HG03097 (cell line): ENCODE measurements around the gene STEAP3.

Source experiments
- ATAC-seq: cut with Tn5 transposase; IDR thresholded peaks from one replicate; pipeline ENCODE4 v1.9.1; 2021; ENCODE audit not compliant: unreplicated experiment, low FRiP score

The STEAP3 gene, protein sequence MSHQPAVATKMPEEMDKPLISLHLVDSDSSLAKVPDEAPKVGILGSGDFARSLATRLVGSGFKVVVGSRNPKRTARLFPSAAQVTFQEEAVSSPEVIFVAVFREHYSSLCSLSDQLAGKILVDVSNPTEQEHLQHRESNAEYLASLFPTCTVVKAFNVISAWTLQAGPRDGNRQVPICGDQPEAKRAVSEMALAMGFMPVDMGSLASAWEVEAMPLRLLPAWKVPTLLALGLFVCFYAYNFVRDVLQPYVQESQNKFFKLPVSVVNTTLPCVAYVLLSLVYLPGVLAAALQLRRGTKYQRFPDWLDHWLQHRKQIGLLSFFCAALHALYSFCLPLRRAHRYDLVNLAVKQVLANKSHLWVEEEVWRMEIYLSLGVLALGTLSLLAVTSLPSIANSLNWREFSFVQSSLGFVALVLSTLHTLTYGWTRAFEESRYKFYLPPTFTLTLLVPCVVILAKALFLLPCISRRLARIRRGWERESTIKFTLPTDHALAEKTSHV

DNA sequence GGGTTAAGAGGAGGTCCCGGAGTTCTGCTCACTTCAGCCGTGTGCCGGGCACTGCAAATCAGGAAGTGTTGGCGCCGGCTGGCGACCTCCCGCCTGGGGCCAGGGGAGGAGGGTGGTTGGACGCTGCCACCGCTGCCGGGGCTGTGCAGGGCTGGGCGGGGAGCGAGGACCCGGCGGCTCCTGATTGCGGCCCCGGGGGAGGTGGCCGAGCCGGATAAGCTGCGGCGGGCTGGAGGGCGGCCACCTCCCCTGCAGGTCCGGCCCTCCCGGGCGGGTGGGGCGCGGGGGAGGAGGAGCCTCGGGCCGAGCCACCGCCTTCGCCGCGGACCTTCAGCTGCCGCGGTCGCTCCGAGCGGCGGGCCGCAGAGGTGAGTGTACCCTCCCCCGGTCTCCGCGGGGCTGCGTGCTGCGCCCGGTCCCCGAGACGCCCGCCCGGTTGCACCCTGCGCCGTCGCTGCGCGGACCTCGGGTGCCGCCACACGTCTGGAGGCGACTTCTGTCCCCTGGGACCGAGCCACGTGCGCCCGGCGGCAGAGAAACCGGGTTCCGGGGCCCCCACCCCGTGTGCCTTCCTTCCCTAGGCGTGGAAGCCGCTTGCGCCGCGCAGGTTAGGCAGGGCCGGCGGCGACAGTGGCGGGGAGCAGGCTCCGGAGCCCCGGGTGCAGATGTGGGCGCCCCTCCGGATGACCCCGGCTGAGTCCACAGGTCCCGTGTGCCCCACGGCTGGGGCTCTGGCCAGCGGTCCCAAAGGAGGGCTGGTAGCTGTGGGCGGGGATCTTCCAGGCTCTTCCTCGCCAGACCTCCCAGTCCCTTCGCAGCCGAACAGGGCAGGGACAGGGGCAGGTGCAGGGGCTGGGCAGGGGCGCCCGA, at the start of gene STEAP3:
TSS of gene STEAP3 (plus strand) at position 314 of the 870 bp plus-strand sequence. CDS start 7,179 bp downstream, outside the sequence.
- ATAC-seq: peak; percentile 70

DNA sequence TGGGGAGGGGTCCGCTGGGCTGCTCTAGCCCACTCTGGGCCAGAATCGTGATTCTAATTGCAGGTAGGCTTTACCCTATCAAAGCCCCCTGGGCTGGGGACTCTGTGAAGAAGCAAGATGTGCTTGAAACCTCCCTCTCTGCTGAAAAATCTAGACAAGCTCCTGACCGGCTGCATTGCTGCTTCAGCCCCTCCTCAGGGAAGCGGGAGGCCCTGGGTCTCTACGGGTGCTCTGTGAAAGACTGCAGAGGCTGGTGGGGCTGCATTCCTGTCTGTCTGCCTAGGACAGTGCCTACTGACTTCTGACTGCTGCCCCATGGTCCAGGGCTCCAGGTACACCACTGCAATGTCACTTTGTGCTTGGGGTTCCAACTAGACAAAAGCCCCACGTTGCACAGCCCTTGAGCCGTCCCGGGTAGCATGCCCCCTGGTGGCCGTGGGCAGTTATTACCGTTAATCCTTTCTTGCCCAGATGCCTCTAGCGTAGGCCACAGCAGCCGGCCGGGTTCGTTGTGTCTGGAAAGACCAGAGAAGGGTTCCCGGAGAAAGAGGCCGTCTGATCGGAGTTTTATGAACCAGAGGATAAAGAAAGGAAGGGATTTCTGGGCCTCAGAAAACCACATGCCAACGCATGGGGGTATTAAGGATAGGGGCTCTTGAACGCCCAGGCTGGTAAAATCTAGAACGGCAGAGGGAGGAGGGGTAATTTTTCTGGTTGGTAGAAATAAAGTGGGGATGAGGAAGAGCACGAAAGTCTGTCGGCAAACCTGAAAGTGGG, 49.2 kb upstream of the STEAP3 start:
- ATAC-seq: peak; percentile 67

DNA sequence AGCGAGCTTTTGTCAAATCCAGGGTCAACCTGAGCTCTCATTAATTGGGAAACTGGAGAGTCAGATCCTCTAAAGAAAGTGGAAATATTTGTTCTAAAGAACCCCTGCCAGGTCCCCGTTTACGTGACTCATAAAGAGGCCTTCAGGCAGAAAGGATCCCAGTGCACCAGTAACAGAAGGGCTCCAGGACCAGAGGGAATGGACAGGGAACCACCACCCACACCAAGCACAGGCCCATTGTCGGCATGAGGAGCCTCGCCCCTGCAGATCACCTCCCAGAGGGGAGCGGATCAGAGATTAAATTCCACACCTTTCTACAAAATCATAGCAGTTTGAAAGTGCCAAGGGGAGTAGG, 48.7 kb upstream of the STEAP3 start:
- ATAC-seq: no peak

DNA sequence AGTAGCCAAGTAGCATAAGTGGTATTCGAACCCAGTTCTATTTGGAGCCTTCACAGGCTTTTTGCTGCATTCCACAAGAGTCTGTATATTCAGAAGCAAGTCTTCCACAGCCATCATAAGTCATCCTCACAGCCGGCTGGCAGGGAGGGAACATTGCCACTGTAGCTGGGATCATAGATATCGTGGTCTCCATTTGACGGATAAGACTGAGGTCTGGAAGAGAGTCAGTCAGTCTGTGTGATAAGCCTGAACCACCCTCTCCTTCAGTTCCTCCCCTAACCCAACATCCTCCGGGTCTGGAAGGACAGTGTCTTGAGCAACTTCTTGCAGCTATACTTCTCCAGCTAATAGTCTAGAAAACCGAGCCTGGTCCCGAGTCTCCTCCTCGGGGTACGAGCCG, 48.1 kb upstream of the STEAP3 start:
- ATAC-seq: no peak

DNA sequence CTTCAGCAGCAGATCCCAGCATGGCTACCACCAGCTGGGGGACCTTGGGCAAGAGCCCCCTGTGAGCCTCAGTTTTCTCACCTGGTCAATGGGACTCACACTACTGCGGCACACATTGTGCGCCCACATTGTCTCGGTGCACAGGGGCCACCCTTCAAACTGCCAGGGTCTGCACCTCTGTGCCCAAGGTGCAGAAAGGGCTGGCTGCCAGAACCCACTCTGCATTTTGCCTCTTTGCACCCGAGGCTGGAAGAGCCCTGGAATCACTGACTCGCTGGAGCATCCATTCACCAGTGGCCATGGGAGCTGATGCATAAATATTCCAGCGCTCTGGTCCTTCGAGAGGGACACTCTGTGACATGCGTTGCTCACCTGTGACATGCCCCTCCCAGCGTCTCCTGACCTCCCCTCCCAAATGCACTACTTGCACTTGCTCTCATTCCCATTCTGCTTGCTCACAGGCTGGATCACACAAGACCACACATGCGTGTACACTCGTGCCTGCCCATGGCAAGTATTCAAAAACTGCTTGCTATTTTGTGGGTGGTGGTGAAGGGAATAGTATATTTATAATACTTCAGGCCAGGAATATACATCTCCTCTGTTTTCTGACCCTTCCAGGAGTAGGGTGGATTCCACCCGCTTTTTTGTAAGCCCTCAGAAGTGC, 46.3 kb upstream of the STEAP3 start:
- ATAC-seq: no peak

DNA sequence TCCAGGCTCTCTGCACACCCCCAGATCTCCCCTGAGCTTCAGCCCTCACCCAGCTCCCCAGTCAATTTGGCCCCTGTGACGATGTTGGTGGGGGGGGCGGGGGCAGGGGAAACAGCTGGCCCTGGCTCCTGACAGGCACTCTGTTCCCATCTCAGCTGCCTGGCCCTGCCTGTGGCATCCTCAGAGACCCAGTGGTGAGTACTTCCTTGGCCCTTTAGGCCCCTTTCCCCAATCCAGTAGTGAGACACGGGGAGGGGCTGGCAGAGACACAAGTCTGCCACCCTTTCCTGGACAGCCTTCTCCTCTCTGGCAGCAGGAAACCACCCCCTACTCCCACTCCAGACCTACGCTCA, 45.8 kb upstream of the STEAP3 start:
- ATAC-seq: no peak

DNA sequence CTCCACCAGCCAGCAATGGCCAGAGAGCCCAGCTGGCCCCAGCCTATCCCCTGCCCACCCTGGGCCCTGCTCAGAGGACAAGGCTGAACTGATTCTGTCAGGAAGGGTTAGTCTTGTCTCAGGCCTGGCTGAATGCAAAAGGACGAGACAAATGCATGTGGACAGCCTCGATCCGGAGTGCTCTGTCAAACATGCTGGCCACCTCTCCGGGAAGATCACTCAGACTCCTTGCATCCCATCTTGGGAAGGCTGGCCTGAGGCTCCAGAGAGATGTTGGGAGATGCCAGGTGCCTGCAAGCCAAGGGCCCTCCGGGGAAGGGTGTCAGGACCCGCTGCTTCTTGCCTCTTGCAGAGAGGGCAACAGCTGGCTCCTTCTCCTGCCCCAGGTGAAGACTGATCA, 44.9 kb upstream of the STEAP3 start:
- no peak for ATAC-seq

DNA sequence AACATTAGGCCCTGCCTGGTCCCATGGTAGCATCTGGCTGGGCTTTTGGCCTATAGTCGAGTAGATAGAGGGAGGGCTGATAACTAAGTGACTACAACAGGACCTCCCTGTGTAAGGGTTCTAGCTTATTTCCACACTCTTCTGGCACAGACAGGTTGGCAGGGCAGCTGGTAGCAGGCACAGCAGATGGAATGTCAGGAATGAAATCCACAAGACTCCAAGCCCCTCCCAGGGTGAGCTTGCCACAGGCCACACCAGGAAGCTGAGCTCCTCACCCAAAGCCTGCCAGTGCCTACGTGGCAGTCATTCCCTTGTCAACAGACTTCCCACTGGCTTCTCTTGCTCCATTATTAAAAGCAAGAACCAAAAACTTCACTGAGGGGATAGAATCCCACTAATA, 44.4 kb upstream of the STEAP3 start:
- no peak for ATAC-seq

DNA sequence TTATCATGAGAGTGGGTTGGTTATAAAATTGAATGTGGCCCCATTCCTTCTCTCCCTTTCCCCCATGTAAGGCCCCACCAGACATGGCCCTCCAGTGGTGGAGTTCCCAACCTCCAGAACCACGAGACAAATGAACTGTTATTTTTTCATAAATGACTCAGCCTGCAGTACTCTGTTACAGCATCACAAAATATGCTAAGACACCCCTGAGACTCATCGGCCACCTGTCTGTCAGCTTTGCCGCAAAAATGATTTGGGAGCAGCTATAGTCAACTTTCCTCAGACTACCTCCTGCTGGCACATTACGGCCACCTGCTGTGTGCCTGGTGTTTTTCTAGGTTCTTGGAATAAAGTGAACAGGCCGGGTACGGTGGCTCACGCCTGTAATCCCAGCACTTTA, 43.6 kb upstream of the STEAP3 start:
- no peak for ATAC-seq

DNA sequence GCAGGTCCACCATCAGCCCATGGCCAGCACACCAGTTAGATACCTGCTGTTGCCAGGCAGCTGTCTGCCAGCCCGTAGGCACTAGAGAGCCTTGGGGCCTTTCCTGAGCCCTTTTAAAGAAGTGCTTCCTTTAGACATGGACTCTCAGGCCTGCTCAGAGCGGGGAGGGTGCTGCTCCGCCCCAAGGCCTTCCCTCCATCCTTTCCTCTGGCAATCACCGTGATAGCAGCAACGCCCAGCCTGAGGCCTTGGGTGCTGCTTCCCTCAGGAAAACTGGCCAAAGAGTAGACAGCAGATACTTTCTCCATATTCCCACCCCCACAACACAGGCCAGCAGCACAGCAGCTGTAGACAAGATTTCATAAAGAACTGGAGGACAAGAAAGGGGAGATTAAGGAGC, 42.7 kb upstream of the STEAP3 start:
- no peak for ATAC-seq

DNA sequence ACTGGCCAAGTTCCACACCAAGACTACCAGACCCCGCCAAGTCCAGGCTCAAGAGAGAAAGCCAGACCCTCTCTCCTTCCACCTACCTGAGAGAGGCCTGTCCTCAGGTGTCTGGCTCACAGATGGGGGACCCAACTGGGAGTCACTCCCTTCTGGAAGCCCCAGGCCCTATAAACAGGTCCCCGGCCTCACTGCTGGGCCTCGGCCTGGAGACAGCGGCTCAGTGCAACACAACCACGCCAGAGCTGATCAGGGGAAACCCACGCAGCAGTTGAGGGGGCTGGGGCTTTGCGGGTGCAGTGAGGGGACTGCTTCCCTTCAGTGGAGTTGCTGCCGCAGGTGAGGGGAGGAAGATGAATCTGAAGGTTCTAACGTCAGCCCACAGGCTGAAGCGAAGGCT, 42.2 kb upstream of the STEAP3 start:
- no peak for ATAC-seq

DNA sequence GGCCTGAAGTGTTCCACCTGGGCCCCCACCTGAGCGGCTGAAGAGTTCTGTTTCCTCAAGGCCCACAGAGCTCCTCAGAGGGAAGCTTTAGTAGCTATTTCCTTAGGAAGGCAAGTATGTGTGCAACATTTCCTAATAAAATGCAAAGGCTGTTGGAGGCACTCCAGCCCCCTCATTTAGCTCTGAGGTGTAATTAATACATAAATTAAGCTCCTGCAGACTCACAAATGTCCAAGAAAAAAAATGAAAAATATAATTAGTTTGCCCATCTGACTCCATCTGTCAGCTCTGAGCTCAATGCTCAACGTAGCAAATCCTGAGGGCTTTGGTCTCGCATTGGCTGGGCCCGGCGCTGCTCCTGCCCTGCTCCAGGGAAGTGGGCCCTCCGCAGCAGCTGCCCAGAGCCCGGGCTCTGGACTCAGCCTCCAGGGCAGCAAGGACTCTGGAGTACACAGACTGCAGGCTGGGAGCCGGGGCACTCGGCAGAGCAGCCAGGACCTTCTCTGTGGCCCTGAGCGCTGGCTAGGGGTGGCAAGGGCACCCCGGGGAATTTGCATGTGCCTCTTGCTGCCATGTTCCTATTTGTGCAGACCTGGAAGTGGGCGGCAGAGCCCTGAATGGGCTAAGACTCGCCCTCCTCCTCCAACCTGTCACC, 41.7 kb upstream of the STEAP3 start:
- no peak for ATAC-seq

DNA sequence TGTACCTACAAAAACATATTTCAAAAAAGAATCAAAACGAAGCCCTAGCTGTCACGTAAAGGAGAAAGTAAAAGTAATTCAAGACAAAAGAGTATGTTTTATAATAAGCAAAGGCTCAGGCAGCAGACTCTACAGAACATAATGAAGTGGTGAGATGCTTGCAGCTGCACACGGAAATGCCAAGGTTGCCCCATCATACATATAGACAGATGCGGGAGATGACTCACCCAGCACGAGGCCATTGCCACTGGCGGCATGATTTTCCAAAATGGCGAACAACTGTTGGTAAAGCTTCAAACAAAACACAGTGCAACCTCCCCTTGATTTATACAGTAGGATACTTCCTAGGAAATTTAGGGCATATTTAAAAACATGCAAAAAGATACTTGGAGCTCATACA, 39.1 kb upstream of the STEAP3 start:
- ATAC-seq: no peak

DNA sequence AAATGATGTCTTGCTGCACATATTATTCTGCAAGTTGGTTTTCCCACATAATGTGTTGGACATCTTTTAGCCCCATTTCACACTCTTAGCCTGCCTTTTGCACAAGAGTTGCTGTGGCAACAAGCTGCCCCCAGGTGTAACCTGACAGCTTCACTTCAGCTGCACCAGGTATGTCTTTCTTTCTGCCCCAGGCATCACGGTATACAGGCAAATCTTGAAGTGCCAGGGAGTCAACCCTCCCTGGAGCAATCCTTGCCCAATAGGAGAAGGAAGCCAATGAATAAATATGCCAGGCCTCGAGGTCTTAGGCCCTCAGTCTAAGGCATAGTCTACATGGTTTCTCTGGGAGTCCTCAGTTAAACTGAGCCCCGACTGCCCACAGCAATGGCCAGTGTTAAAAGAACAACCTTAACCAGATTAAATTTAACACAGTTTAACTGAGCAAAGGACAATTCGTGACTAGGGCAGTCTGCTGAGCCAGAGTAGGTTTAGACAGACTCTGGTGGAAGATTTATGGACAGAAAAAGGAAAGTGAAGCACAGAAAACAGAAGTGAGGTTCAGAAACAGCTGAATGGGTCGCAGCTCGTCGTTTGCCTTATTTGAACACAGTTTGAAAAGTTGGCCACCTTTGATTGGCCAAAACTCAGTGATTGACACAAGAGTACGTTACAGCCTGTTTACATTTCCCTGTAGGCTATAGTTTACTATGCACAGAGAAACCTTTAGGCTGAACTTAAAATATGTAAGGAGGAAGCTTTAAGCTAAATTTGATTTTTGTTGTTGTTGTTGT, 33.1 kb upstream of the STEAP3 start:
- ATAC-seq: no peak

DNA sequence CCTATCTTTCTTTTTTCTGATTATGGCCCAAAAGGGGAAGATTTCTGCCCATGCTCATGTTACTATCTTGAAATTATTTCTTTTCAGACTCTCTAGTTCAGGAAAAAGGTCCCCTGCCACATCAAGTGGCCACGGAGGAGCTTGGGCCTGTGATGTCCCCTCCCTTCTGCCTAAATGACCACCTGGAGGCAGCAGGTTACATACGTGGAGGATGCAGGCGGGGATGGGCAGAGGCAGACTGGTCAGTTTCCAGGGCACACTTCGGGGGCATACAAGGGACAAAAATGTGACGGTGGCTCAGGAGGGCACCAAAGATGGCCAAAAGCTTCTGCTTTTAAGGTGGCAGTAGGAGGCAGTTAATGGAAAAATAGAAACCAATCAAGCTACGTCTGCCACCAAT, 30.7 kb upstream of the STEAP3 start:
- no peak for ATAC-seq

DNA sequence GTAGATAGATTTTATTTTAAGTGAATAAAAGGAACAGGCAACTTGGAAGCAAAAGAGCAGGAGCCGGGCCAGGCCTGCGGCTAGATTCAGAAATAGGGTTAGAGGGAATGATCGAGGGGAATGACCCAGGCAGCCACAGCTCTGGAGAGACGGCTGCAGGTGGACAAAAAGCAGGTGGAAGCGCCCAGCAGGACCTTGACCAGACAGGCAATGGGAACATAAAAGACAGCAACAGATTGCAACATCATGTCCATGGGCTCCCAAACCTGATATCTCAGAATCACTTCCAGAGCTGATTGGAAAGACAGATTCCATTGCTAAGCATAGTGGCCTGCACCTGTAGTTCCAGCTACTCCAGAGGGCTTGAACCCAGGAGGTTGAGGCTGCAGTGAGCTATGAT, 28.6 kb upstream of the STEAP3 start:
- ATAC-seq: no peak

DNA sequence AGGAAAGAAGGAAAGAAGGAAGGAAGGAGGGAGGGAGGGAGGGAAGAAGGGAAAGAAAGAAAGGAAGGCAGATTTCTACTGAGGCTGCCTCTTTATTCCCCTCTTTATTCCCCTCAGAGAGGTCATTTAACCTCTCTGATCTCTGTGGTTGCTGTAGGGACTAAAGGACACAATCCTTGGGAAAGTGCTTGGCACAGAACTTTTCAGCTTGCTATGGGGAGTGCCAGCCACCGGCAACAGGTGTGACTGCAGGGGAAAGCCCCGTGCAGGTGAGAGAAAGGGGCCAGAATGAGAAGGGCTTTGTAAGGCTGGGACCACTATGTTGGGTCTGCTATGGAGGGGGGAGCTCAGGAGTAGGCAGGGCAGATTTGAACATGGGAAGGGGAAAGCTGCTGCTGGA, 27.7 kb upstream of the STEAP3 start:
- no peak for ATAC-seq

DNA sequence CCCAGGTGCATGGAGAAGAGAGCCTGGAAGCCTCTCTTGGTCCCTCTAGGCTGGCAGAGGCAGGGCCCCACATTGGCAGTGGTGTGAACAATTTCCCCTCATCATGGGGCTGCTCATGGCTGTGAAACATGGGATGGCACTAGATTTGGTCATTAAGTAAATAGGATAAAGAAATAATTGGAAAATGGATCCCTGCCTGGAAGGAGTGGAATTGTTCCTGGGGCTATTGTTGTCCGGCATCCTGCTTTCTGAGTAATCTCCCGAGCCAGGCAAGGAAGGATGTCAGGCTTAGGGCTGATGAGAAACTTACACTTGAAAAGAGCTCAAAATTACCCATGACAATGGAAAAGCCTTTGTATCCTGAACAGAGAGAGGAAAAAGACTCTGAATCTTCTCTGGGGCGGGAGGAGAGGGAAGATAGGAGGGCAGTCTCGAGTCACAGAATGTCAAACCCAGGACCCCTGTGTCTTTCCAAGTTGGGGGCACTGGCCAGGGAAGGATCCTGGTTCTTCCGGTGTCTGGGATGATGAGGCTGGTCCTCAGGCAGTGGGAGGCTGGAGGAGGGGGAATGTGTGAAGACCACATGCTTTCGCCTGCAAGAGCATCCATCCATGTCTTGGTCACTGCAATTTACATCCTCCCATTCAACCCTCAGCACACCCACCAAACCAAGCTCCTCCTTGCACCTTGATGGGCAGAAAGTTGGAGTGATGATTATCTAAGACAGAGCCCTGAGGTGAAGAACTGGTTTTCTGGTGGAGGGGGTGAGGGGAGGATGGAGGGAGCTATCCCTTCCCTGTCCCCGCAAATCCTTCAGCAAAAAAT, 27.1 kb upstream of the STEAP3 start:
- no peak for ATAC-seq

DNA sequence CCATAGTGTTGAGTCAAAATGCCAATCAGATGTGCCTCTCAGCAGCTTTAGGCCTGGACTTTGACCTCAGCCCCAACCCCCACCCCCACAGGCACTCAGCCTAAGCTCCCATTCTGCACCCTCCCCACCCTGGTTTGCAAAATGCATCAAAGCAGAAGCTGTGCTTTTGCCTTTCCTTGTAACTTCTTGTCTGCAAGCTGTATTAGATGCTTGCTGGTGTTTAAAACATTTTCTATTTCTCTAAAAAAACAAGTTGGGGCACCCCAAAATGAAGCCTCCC, 26.6 kb upstream of the STEAP3 start:
- no peak for ATAC-seq
